H1 (cell line): ENCODE results near the gene PTPRD. TPM values are rescaled to one million over a fixed set of nuclear protein-coding genes. Genes with fewer than 3 reads are reported as not detected.

Source experiments
- CHD1 ChIP-seq: IDR thresholded peaks from 2 replicates; pipeline ENCODE4 v1.6.1; 2012; ENCODE audit warnings: low read depth, low read length, improper control_type of control experiment
- KDM5A ChIP-seq: fragments of 200-600 bp; IDR thresholded peaks from 2 replicates; pipeline ENCODE4 v1.7.1; 2012; ENCODE audit warnings: mild to moderate bottlenecking, low read length, inconsistent platforms, mixed read lengths
- NRF1 ChIP-seq: IDR thresholded peaks from 2 replicates; pipeline ENCODE4 v1.6.1; 2011; ENCODE audit warnings: mild to moderate bottlenecking, low read depth, low read length, improper control_type of control experiment
- SAP30 ChIP-seq: fragments of 300-600 bp; sonication (generic); IDR thresholded peaks from 2 replicates; pipeline ENCODE4 v1.7.1; 2012; ENCODE audit warnings: low read length, moderate library complexity, mild to moderate bottlenecking, inconsistent platforms; ENCODE audit not compliant: insufficient read depth, insufficient replicate concordance
- polyA plus RNA-seq, 7 experiments: library from polyadenylated mRNA; depleted of rRNA in 3 of 7; stranded (reverse) in 5 of 7; unstranded in 2 of 7; fragments of >200 nt in 5 of 7; fragments of 200-250 nt in 2 of 7; gene quantifications; 1 replicate in 5 of 7; 2 replicates in 1 of 7; 4 replicates in 1 of 7; pipeline versions ENCODE4 v1.2.1 to v1.2.3, GENCODE V29; 2011 to 2013; ENCODE audit warnings: missing spikeins in 2 of 7, mixed read lengths in 2 of 7
- total RNA-seq: library from RNA; stranded (reverse); fragmentation: NEBNext Ultra II Directional; extraction: Animal tissue kit (Norgen Biotek cat#: 25700); gene quantifications from 2 replicates; pipeline ENCODE4 v1.2.1, GENCODE V29; 2021

Gene PTPRD
- total and polyA plus RNA-seq, 2 of the 8 experiments (the other 6 are each of a cell fraction or from before 2014, with no cell fraction given): 17.2 to 77.0 TPM

GRCh38 chr9:9847750-9848149, 765.1 kb downstream of the PTPRD start (continued):
- no peak for TF ChIP-seq NRF1
- TF ChIP-seq CHD1: no peak
- no peak for TF ChIP-seq SAP30
- no peak for TF ChIP-seq KDM5A
